Measurements from ENCODE around the gene UBL7.

The UBL7 gene

DNA sequence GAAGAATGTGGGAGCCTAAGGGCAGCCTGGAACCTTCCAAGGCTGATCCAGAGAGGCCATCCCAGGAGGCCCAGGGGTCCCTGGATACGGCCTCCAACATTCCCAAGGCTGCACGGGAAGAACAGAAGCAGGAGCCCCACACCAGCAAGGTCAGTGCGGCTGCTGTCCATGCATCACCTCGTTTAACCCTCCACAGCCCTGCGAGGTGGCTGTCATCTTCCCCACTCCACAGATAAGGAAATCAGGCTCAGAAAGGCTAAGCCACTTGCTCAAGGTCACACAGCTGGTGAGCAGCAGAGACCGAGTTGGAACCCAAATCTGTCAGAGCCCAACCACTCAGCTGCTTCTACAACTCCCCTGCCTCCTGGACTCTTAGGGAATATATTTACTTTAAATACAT lies 48.8 kb downstream of the UBL7 start:
- TF ChIP-seq POLR2AphosphoS5 (IDR thresholded peaks at IDR 0.05; ENCODE audit: low read depth, low read length) = no peak
- no peak for TF ChIP-seq SIN3A (IDR thresholded peaks at IDR 0.05; ENCODE audit: borderline replicate concordance, insufficient read depth, low read length)
- TF ChIP-seq REST (IDR thresholded peaks at IDR 0.05; ENCODE audit: insufficient read depth in 1 of 2, low read depth in 2 of 2, low read length in 2 of 2) = no peak
- no peak for TF ChIP-seq TAF1 (IDR thresholded peaks at IDR 0.05; ENCODE audit: borderline replicate concordance, insufficient read depth, low read length)
- TF ChIP-seq FOXP2 (optimal IDR thresholded peaks at IDR 0.05; ENCODE audit: borderline replicate concordance, extremely low read depth, extremely low read length, insufficient read depth) = no peak

DNA sequence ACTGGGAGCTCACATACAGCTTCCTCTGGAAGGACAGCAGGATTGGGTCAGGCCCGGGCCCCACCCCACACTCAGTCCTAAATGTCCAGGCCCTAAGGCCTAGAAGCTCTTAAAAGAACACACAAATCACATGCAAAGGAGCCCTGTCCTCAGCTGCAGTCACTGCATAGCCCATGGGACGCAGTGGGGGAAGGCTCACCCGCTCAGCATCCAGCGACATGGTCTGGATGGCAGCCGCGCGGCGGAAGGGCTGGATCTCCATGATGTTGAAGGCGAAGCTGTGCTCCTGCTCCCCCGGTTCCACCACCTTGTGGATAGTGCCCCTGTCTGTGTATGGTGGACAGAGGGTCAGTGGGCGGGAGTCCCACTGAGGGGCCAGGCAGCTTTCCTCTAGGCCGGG lies 49.3 kb downstream of the UBL7 start:
- TF ChIP-seq SIN3A (IDR thresholded peaks at IDR 0.05; ENCODE audit: borderline replicate concordance, insufficient read depth, low read length) (no peak), FOXP2 (optimal IDR thresholded peaks at IDR 0.05; ENCODE audit: borderline replicate concordance, extremely low read depth, extremely low read length, insufficient read depth) (no peak), REST (IDR thresholded peaks at IDR 0.05; ENCODE audit: insufficient read depth in 1 of 2, low read depth in 2 of 2, low read length in 2 of 2) (no peak)

- TF ChIP-seq FOXP2 (optimal IDR thresholded peaks at IDR 0.05; ENCODE audit: borderline replicate concordance, extremely low read depth, extremely low read length, insufficient read depth) (no peak), SIN3A (IDR thresholded peaks at IDR 0.05; ENCODE audit: borderline replicate concordance, insufficient read depth, low read length) (no peak), REST (IDR thresholded peaks at IDR 0.05; ENCODE audit: insufficient read depth in 1 of 2, low read depth in 2 of 2, low read length in 2 of 2) (no peak), TAF1 (IDR thresholded peaks at IDR 0.05; ENCODE audit: borderline replicate concordance, insufficient read depth, low read length) (no peak), POLR2AphosphoS5 (IDR thresholded peaks at IDR 0.05; ENCODE audit: low read depth, low read length) (no peak)
These were observed 50.5 kb downstream of the UBL7 start for GRCh38 chr15:74410502-74410901.

GRCh38 chr15:74409225-74409624 lies 51.7 kb downstream of the UBL7 start:
- TF ChIP-seq REST (IDR thresholded peaks at IDR 0.05; ENCODE audit: insufficient read depth in 1 of 2, low read depth in 2 of 2, low read length in 2 of 2) (no peak), FOXP2 (optimal IDR thresholded peaks at IDR 0.05; ENCODE audit: borderline replicate concordance, extremely low read depth, extremely low read length, insufficient read depth) (no peak), POLR2AphosphoS5 (IDR thresholded peaks at IDR 0.05; ENCODE audit: low read depth, low read length) (no peak), SIN3A (IDR thresholded peaks at IDR 0.05; ENCODE audit: borderline replicate concordance, insufficient read depth, low read length) (no peak)

DNA sequence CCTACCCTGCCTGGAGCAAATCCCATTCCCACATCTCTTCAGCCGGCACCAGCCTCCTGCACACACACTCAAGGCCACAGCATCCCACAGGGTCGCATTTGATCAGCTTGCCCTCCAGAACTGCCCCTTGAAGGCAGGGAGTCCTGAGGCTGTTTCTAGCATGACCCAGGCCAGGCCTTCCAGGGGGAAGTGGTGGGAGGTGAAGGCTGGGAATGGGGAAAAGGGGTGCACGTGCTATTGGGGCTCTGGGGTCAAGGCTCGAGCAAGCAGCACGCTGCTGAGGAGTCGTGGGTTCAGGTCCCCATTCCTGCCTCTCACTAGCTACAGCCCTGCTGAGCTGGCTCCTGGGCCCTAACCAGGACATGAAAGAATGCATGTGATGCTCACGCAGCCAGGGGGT lies 52.1 kb downstream of the UBL7 start:
- no peak for TF ChIP-seq REST (IDR thresholded peaks at IDR 0.05; ENCODE audit: insufficient read depth in 1 of 2, low read depth in 2 of 2, low read length in 2 of 2)
- no peak for TF ChIP-seq POLR2AphosphoS5 (IDR thresholded peaks at IDR 0.05; ENCODE audit: low read depth, low read length)
- no peak for TF ChIP-seq FOXP2 (optimal IDR thresholded peaks at IDR 0.05; ENCODE audit: borderline replicate concordance, extremely low read depth, extremely low read length, insufficient read depth)
- TF ChIP-seq TAF1 (IDR thresholded peaks at IDR 0.05; ENCODE audit: borderline replicate concordance, insufficient read depth, low read length) = no peak
- TF ChIP-seq SIN3A (IDR thresholded peaks at IDR 0.05; ENCODE audit: borderline replicate concordance, insufficient read depth, low read length) = no peak
